ENCODE results near the gene HERC2. TPM values are rescaled to one million over a fixed set of nuclear protein-coding genes. Genes with fewer than 3 reads are reported as not detected.

Gene HERC2
- total and polyA plus RNA-seq, 2 of the 13 experiments (the other 11 are each of a cell fraction or from before 2014, with no cell fraction given) = 17.6 to 24.8 TPM

GRCh38 chr15:28129231-28129848 lies 192.6 kb downstream of the HERC2 start:
- Histone ChIP-seq H3K27ac (ENCODE audit: extremely low read length, insufficient read depth, low read length) (no peak overlapping the region), H3K27me3 (ENCODE audit: control insufficient read depth in 1 of 2, insufficient read depth in 2 of 2, low read length in 2 of 2) (no peaks in the 10 kb centered on the region), H3K9ac (ENCODE audit: insufficient read depth, low read depth, low read length) (no peak overlapping the region), H3K36me3 (replicated peaks in 1 of 2; ENCODE audit: control insufficient read depth in 1 of 2, insufficient read depth in 2 of 2, low read length in 2 of 2) (peaks cover 13 to 52% of the 10 kb centered on the region in 2 experiments; a peak in 4 of 5 replicates), H3K9me3 (ENCODE audit: low read length) (no peaks in the 10 kb centered on the region), H3K79me2 (ENCODE audit: insufficient read depth, low read length) (no peaks in the 10 kb centered on the region), H2AFZ (ENCODE audit: low read length) (no peak overlapping the region), H3K4me3 (replicated peaks in 1 of 3; ENCODE audit: insufficient read depth in 1 of 3, low read depth in 2 of 3, low read length in 3 of 3) (no peak overlapping the region), H4K20me1 (ENCODE audit: insufficient read depth, low read length) (no peaks in the 10 kb centered on the region; the same call in 1 of the 2 replicates), H3K4me2 (ENCODE audit: low read depth, low read length) (no peak overlapping the region), H3K4me1 (ENCODE audit: insufficient read depth, low read length) (no peaks in the 10 kb centered on the region)
- no TSS peak for BruUV-seq (replicated peaks)
- FAIRE-seq (no peak), DNase-seq (ENCODE audit: low spot score) (no peak), ATAC-seq (no peak)
- 96% methylated on average over 8 of the region's 9 CpGs for WGBS (ENCODE audit: low lambda C conversion rate)
- ChIA-PET POLR2A (no interaction called here), CTCF (ENCODE audit: low intra/inter-chr PET ratio, low total read pairs) (no interaction called here)
- intact Hi-C loops (cut with micrococcal nuclease; ENCODE audit: unreplicated experiment) = no loop called here
- in situ Hi-C loops (cut with HindIII; ENCODE audit: extremely low pct_ligation_motif_present, low pct_unique_long_range_greater_than_20kb) = no loop called here
- TF ChIP-seq MZF1 (CRISPR knock-in tag; IDR thresholded peaks at IDR 0.05; ENCODE audit: borderline replicate concordance) (no peak), SOX6 (IDR thresholded peaks at IDR 0.05) (no peak), SOX6 (CRISPR knock-in tag; IDR thresholded peaks at IDR 0.05) (no peak), HNF1A (IDR thresholded peaks at IDR 0.05; ENCODE audit: low read depth) (no peak), HNF1A (CRISPR knock-in tag; IDR thresholded peaks at IDR 0.05; ENCODE audit: borderline replicate concordance) (no peak), ZNF546 (CRISPR knock-in tag; conservative IDR thresholded peaks at IDR 0.05) (no peak), CEBPG (CRISPR knock-in tag; IDR thresholded peaks at IDR 0.05) (no peak), RELA (CRISPR knock-in tag; IDR thresholded peaks at IDR 0.05) (no peak), BORCS8-MEF2B (CRISPR knock-in tag; IDR thresholded peaks at IDR 0.05) (no peak), SRSF1 (optimal IDR thresholded peaks at IDR 0.05; ENCODE audit: low read depth, low read length) (no peak), TGIF2 (CRISPR knock-in tag; IDR thresholded peaks at IDR 0.05) (no peak)
- TF ChIP-seq, protein P1, sequence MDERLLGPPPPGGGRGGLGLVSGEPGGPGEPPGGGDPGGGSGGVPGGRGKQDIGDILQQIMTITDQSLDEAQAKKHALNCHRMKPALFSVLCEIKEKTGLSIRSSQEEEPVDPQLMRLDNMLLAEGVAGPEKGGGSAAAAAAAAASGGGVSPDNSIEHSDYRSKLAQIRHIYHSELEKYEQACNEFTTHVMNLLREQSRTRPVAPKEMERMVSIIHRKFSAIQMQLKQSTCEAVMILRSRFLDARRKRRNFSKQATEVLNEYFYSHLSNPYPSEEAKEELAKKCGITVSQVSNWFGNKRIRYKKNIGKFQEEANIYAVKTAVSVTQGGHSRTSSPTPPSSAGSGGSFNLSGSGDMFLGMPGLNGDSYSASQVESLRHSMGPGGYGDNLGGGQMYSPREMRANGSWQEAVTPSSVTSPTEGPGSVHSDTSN (CRISPR knock-in tag; IDR thresholded peaks at IDR 0.05) = no peak

Data from HepG2 (cell line).